ENCODE results near the gene QSOX2.
"Not testable (repeated sequence)": the region's sequence is repeated elsewhere in the genome, so short reads cannot be mapped to it uniquely, and the experiment has no call there.

Gene QSOX2

GRCh38 chr9:136236471-136237410 is 8.9 kb downstream of the QSOX2 start:
- DNase-seq (ENCODE audit: low spot score), result not testable (repeated sequence)

GRCh38 chr9:136235709-136236455 is 9.7 kb downstream of the QSOX2 start:
- DNase-seq (ENCODE audit: low spot score), result no peak

- DNase-seq (ENCODE audit: low spot score), result no peak
These were observed 10.4 kb downstream of the QSOX2 start for GRCh38 chr9:136235171-136235570.

- DNase-seq (ENCODE audit: low spot score), result no peak
These were observed 11.0 kb downstream of the QSOX2 start for GRCh38 chr9:136234597-136234996.

- no peak for DNase-seq (ENCODE audit: low spot score)
These were observed 11.7 kb downstream of the QSOX2 start for GRCh38 chr9:136233868-136234267.

GRCh38 chr9:136233411-136233810 is 12.2 kb downstream of the QSOX2 start:
- no peak for DNase-seq (ENCODE audit: low spot score)

- no peak for DNase-seq (ENCODE audit: low spot score)
These were observed 12.6 kb downstream of the QSOX2 start for GRCh38 chr9:136232969-136233368.

- DNase-seq (ENCODE audit: low spot score), result no peak
These were observed 13.9 kb downstream of the QSOX2 start for GRCh38 chr9:136231478-136232297.

- no peak for DNase-seq (ENCODE audit: low spot score)
These were observed 14.8 kb downstream of the QSOX2 start for GRCh38 chr9:136230773-136231172.

GRCh38 chr9:136230365-136230764 is 15.2 kb downstream of the QSOX2 start:
- no peak for DNase-seq (ENCODE audit: low spot score)

GRCh38 chr9:136229096-136230065 is 16.2 kb downstream of the QSOX2 start:
- no peak for DNase-seq (ENCODE audit: low spot score)

GRCh38 chr9:136228107-136228875 is 17.3 kb downstream of the QSOX2 start:
- DNase-seq (ENCODE audit: low spot score), result peak; percentile 74

- no peak for DNase-seq (ENCODE audit: low spot score)
These were observed 18.8 kb downstream of the QSOX2 start for GRCh38 chr9:136226680-136227407.

- DNase-seq (ENCODE audit: low spot score), result peak; percentile 81
These were observed 19.6 kb downstream of the QSOX2 start for GRCh38 chr9:136225748-136226679.

- no peak for DNase-seq (ENCODE audit: low spot score)
These were observed 20.3 kb downstream of the QSOX2 start for GRCh38 chr9:136225366-136225747.

- no peak for DNase-seq (ENCODE audit: low spot score)
These were observed 21.6 kb downstream of the QSOX2 start for GRCh38 chr9:136223871-136224640.

GRCh38 chr9:136222906-136223285 is 22.7 kb downstream of the QSOX2 start:
- DNase-seq (ENCODE audit: low spot score), result no peak

All from AG08396 (cell line).